NCI-H2107 treated with DMSO at 0.1 percent for 48 hours (cell line): ENCODE results near the gene ETS2.

ENCODE experiments used
- DNase-seq: peaks from one replicate; lab custom pipeline; 2025; ENCODE audit not compliant: unreplicated experiment; lab: John Stamatoyannopoulos, UW

The ETS2 gene

DNA sequence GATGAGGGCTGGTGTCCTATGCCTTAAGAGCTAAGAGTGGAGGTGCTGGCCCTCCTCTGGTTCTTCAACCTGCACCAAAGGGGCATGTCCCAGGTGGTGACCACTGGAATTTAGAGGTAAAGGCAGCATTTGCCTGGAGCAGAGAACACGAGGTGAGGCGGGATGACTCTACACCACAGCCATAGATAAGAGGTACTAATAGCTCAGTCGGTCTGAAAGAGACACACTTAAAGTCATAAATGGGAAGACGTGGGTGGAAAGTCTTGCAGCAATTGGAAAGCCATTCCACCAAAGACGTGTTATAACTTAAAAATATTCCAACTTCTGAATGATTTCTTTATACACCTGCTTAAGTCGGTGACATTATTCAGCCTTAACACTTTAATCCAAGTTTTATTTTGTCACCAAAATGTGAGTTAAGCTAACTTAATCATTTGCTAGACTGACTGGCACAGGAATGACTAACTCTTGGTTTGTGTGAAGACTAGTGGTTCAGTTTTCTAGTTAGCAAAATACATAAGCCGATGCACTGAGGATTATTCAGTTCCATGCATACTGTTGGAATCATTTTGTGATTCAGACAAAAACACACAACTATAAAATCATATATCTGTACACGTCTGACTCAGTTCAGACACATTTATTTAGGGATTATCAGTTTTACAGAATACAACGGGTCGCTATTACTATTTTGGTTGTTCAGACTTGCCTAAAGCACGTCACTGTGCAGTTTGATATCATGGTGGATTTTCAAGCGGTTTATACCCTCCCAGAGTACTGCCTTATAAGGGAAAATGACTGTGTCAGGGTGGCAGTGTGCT is 4.6 kb upstream of the ETS2 start:
- no peak for DNase-seq

DNA sequence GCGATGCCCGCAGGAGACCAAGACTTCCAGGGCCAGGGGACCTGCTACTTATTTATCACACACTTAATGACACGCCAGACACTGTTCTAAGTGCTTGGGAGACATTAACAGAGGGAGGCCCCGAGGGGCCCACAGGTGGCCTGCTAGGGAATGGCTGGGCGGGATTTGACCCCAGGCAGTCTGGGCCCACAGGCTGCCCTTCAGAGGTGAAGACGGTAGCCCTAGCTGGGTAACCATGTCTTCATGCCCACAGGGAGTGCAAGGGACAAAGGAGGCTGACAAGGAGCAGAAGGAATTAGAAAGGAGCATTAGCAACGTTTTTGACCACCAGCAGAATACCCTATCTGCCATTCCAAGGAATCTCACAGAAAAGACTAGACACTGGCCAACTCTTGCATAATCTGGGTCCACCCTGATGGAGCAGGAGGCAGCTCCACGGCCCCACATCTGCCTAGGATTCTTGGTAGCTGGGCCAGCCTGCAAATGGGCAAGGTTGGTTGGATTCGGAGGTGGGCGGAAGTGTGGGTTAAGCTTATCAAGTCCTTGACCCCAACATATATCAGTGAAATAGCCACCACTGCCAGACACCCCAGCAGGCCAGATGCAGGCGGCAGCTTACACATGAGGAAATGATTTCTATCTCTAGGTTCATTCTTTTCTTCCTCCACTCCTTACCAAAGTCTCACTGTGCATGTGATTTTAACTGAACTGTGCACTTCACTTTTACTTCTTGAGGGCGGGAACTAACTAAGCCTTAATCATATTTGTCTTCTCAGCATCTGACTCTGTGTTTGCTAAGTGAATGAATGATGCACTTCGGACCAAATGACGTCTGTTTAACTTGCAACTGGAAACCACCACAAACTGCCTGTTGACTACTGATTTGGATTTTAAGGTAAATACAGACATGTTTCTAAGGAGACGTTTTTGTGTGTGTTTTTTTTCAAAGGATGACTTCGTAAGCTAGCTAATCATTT is 3.4 kb upstream of the ETS2 start:
- no peak for DNase-seq

DNA sequence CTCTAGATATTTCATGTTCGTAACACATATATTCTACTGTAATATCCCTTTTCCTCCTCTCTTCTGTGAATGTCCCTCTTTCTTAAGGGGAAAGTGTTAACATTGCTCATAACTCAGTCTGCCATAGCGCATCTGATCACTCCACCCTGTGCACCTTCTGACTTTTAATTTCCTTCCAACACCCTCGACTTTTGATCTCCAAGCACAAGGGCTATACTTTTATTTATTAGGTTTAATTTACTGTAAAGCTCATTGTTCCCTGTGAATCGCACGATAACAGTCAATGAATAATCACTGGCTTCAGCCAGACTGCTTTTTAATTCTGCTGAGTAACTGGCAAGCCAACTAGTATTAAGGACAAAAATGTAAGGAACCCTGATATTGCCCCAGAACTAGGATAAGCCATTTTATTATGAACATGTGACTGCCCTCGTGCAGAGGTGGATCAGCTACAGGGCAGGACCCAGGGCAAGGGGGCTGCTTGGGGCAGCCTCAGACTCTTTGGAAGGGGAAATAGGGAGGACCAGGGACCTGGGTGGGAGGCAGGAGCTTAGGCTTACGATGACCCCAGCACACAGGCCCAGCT is 2.6 kb upstream of the ETS2 start:
- DNase-seq = no peak

DNA sequence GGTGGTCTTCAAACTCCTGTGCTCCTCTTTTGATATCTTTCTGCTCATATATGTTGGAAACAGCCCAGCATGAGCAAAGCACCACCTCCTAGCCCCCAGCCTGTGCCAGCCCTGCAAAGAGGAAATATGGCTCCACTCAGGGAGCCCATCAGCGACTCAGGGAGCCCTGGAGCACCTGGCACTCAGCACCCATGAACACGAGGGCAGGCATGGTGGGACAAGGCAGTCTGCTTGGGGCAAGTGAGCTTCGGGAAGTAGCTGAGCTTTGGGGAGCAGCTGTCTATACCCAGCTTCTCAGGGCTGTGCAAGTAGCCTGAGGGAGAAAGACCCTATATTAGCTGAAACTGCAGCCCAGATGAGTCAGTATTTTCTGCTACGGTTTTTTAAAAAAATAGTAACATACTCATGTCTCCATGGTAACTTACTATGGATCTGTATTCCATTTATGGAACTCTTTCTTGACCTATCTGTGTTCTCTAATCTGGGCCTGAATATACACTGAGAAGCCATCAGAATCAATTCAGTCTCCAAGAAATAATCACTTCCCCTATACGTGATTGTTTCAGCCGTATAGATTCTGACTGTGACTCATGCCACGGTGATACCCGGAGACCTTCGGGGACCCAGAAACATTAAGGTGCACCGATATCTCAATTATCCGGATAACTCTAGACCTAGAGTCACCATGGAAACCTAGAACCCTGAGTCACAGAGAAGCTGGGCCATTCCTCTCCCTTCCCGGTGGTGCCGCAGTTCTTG is 1.5 kb upstream of the ETS2 start:
- DNase-seq = no peak

DNA sequence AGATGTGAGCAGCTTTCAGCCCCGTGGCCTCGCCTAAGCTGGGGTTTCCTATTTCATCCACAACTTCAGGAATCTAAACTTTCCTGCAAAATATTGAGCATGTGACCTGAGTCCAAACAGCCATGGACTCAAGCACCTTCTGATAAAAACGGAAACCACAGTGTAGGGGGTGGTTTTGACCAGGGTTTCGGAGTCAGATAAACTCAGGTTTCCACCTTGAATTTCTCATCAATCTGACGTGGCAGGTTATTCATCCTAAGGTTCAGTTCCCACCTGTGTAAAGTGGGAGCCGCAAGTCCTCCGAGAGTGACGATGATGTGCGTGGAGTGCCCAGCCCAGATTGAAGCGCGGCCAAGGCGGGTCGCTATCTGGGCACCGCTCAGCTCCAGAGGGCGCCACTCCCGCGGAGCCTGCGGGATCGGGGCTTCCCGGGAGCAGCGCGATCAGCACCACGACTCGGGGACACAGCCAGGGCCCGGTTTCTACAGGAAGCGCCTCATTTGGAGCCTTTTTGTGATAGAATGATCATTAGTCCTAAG is 871 bp upstream of the ETS2 start:
- peak; percentile 59 for DNase-seq

DNA sequence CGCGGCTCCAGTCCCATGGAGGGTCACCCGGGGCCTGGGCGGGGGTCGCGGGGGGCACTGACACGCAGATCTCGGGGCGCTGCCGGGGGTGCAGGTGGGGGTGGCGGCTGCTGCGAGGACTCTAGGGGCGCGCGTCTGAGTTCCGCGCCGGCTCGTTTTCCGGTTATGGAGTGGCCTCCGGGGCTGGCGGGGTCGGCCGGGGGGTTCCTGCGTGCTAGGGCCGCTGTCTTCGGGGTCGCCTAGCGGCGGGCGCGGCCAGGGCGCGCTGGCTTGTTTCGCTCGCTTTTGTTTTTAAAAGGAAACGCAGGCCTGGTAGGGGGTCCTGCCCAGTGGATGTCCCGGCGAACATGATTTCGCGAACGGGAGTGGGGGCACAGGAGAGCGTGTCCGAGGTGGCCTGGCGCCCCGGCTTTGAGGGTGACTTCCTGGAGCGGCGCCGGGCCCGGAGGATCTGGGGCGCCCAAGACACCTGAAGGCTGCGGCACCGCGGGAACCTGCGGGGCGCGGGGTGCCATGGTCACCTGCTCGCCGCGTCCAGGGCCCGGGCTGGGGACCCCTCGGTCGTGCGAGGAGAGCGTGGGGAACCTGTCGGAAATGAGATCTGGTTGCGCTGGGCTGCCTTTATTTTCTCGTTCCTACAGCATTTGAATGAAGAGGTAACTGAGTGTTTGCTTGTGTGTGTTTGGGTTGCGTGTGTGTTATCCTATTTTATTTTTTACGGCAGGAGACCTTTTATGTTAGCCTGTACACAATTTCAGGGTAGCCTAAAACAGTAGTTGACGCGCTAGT is 618 bp downstream of the ETS2 start:
- no peak for DNase-seq

DNA sequence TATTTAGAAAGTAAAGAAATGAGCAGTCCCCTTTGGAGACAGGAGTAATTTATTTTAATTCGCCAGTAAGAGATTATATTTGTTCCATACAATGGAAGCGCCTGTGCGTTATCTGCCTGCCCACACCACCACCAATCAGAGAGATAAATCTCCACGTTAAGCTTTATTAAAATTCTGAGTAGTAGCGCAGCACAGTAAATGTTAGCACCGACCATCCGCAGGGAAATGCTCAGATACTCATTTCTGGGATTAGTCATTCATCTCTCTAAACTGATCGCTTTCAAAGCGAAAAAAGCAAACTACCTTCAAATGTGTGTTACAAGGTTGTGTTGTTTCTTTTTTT is 1.2 kb downstream of the ETS2 start:
- DNase-seq = no peak

DNA sequence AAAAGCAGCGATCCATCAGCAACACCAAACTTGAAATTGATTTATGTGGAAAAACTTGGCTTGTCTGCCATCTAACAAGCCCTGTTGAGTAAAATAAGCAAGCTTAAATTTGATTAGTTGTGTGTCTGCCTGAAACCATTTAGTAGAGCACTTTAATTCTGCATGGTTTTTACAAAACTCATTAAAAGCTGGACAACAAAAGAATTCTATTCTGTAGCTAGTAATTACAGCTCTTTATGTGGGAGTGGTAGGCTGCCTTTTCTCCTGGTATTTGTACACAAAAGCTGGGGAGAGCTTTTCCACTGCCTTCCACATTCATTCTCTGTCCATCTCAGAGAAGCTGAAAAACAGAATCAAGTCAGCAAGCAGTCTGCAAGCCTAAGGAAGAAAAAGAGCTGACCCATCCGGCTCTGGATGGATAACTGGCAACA is 1.7 kb downstream of the ETS2 start:
- peak; percentile 67 for DNase-seq

DNA sequence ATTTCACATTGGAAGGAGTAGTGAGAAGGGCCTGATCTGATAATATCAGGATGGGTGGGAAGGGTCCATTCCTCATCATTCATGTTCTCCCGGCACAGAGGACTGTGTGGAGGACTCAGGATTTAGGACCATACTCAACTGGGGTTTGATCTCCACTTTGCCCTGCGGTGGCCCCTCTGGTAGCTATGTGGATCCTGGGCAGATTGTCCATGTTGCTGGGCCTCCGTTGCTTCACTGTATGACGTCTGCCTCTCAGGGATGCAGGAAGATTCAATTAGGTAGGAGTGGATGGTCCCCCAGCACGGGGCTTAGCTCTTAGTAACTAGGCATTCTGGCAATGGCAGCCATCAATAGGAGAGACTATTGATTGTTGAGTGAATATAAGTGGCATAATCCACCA is 2.3 kb downstream of the ETS2 start:
- DNase-seq = no peak

DNA sequence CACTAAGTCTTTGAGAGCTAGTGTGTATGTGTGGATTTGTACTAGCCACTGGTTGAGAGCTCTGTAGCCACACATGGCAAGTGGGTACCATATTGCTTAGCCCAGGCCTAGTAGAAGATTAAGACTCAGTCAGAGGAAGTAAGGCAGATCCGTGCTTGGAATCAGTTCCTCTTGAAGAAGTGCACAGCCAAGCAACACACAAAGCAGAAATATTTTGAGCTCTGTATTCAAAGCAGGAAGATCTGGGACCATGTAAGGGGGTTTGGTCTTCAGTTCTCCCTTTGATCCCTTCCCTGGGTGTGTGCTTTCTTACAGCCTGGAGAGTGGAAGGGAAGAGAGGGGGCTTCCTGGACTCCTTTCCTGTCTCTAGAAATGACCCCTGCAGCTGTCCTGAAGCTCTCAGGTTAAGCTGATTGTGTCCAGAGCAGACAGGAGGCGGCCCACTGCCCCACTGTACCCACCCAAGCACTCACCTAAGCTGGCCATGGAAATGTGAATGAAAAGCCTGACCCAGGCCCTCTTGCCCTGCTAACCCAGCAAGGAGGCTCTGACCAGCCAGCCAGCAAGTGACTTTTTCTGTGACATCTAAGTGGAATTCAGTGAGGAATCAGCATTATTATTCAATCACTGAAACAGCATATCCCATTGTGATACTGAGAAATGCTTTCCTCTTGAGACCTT is 3.6 kb downstream of the ETS2 start:
- no peak for DNase-seq

DNA sequence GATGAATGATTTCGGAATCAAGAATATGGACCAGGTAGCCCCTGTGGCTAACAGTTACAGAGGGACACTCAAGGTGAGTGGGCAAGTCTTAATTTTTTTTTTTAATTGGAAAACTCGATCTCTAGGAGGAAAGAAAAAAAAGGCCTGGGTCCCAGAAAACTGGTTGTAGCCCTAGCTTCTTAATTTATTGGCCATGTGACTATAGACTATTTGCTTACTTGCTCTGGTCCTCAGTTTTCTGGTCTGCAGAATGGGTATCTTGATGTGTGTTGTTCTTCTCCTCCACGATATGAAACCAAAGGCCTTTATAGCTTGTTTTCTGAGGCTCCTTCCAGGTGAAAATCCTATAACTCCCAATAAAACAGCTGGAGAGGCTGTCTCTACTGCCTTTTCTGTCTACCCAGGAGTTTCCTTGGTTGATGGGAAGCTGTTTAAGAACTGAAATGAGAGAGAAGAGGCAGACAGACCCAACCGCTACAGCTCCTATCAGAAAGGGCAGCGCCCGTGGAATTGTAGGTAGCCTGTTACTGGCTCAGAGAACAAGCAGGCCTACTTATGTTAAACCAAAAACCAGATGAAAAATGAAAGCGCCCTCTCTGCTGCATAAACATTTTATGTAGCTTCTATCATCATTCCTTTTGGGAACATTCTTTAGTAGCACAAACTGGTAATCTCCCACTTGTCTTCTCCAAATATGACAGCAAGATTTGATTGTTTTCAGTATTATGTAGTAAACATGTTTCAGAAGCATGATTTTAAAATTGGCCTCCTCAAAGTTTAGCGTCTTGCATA is 4.5 kb downstream of the ETS2 start:
- DNase-seq = no peak

DNA sequence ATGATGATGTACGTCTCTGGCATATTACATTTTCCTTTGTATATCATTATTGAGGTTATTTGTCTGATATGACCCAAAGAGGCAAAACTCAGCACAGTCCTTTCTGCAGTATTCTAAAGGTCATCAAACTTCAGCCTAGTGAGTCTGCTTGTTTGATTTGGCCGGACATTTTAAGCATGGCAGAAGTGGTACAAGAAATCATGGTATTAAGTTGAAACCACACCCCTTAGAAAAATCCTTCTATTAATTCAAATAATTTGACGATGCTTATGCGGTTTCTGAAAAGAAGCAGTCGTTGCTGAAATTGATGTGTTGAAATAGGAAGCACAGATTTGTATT is 5.1 kb downstream of the ETS2 start:
- no peak for DNase-seq

DNA sequence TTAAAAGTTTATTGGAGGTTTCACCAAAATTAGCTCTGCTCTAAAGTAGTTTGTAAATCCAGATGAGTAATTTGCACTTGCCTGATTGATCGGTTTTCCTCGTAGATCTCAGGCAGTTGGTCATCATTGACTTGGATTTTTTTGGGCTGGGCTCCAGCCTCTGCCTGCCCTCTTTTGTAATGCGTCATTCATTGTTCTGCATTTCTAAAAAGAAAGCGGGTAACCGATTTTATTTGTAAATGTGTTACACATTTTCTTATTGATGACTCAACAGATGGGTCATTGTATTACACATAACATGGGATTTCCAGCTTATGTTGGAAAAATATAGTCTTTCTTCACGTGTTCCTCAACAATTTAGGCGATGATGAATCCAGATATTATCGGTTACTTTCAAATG is 5.5 kb downstream of the ETS2 start:
- no peak for DNase-seq

DNA sequence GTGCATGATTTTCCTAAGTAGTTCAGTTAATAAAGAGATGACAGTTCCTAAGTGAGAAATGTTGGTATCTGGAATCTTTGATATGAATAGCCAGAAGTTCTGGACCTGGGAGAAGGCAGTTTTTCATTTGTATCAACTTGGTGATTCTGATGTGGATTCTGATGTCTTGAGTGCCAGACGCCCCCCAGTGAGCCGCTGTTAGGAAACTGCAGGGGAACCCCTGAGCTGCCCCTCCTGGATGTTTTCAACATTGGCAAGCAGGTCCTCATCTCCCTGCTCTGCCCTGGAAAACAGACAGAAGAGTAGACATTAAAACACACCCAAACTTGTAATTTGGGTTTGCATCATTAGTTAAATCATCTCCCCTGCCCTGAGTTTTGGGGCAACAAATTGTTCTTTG is 7.4 kb downstream of the ETS2 start:
- DNase-seq = no peak

DNA sequence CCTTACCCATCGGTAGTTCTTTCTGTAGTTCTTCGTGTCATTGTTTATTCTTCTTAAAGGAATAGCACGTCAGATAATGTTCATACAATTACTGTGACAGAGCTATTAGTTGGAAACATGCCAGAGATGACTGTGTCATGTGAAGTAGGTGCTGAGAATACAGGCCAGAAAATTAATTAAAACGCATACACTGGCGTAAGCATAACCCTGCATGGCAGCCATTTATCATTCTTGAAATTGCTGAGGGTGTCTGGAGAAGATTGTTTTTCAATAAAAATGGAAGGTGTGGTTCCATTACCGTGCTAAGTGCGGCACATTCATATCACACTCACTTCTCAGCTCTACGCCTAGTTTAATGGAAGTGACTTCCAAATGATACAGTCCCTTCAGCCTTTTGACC is 7.8 kb downstream of the ETS2 start:
- no peak for DNase-seq

DNA sequence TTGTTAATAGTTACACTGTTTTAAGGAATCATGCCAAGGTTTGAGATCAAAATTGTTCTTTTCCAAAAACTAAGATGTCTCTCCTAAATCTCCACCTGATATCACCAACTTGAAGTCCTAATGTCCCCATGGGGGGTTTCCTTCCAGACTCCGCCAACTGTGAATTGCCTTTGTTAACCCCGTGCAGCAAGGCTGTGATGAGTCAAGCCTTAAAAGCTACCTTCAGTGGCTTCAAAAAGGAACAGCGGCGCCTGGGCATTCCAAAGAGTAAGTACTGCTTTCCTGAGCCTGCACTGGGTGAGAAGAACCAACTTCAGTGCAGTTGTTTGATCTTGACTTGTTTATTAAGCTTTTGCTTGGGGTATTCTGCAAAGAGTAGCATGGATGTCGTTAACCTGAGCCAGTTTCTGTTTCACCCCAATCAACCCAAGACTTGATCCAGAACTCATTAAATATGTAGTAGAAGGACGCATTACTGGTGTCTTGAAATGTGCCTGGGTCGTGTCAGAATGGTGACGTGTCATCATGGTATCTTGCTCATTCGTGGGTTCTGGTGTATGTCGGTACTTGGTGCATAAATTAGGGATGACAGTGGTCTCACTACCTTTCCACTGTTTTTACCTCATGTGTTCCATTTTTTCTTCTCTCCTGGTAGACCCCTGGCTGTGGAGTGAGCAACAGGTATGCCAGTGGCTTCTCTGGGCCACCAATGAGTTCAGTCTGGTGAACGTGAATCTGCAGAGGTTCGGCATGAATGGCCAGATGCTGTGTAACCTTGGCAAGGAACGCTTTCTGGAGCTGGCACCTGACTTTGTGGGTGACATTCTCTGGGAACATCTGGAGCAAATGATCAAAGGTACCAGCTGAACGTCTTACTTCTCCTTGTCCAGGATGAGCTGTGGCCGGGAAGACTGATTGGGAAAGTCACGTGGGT is 8.7 kb downstream of the ETS2 start:
- DNase-seq = no peak

DNA sequence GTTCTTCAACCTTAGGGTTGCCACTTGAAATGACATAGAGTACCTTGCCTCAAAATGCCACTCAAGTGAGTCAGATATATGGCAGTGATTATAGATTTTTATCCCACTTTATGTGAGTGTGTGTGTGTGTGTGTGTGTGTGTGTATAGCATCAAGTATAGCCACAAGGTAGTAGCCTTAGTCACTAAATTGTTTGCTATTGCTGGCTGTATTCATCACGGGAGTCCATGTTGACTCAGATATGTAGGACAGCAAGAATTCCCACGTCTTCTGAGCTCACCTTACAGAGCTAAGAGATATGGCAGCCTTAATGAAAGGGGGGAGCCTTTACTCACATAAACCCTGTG is 9.3 kb downstream of the ETS2 start:
- no peak for DNase-seq
